GM19043 (cell line): ENCODE data around the gene RRAS2.

Source experiments
- ATAC-seq: cut with Tn5 transposase; IDR thresholded peaks from one replicate; pipeline ENCODE4 v1.9.1; 2021; ENCODE audit warnings: low read depth; ENCODE audit not compliant: unreplicated experiment

The RRAS2 gene

DNA sequence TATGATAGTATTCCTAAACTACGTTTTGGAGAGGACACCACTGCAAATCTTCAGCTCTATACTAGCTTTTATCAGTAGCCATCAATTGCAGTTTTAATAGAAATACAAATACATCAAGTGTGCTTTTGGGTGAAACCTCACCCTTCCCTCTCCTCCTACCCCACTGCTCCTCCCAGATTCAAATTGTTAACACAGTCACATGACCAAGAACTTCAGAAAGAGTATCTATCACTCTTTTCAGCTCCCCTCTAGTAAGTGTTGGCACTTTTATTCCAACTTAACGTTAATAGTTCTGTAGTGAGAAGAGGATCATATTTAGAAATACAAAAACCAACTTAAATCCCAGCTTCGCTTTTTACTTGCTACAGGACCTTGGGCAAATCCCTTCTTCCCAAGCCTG lies 17.0 kb downstream of the RRAS2 start:
- ATAC-seq: no peak

DNA sequence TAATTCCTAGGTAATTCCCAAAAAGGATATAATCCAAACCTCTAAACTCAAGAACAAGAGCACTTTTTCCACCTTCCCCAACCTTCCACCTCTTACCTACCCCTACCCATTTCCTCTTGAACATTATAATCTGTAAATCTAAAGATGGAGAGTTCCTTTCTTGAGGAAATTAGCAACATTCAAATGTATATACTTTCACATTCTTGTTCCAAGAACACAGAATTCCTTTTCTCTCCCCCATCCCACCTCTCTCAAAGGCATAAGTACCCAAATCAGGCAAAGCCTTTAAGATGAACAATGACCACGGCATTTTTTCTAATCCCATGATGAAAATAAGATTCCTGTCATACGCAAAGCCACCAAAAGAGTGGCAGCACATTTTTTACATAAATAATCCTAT lies 18.3 kb downstream of the RRAS2 start:
- ATAC-seq: no peak

DNA sequence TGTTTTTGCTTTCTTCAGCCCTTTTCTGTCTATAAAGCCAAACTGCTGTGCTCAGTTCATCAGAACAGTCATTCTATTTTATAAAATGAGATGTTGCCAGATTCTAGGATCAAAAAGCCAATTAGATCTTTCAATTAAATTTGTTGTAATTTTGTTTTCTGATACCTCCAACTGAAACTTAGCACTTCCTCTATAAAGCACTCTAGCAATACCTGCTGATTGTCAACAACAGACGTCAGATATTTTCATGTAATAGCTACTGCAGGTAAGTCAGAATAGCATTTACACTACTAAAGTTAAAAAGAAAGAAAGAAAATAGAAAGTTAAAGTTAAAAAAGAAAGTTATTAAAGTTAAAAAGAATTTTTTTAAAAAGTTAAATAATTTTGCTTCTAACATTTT lies 19.6 kb downstream of the RRAS2 start:
- no peak for ATAC-seq

DNA sequence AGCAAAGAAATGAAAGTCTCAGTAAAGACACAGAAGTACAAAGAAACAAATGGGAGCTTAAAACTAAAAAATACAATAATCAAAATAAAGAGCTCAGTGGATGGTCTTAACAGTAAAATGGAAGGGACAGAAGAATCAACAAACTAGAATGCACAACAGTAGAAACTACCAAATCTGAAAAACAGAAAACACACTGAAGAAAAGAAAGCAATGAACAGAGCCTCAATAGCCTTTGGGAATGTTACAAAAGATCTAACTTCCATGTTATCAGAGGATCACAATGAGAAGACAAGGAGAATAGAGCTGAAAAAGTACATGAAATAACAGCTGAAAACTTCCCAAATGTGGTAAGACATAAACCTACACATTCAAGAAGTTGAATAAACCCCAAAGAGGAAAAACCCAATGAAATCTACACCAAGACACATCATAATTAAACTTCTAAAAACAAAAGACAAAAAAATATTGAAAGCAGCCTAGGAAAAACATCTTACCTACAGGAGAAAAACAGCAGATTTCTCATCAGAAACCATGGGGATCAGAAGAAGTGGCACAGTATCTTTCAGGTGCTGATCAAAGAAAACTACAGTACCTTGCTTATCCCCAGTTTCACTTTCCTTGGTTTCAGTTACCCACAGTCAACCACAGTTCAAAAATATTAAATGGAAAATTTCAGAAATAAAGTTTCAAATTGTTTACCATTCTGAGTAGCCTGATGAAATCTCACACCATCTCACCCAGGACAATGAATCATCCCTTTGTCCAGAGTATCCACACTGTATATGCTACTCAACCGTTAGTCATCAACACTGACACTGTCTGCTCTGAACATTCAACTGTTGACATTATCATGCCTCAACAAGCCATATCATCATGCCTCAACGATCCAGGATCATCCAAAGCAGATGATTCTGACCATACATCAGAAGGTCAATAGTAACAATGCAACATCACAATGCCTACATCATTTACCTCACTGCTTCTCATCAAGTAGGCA lies 22.2 kb downstream of the RRAS2 start:
- ATAC-seq: no peak

DNA sequence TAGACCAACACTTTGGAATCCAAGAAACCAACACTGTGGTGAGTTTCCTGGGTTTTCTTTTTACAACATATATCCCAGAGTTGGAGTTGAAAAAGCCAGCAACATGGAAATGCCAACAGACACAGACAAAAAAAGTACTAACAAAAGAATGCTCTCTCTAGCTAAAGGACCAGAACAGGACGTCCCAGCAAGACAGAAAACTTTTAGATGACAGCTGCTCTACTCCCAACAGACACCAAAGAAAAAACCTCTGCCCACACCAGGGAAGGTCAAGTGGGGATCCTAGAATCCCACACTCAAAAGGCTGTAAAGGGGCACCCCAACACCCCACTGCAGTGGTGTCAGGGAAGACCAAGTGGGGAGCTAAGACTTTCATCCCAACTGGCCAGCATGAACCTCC lies 23.3 kb downstream of the RRAS2 start:
- ATAC-seq: no peak

DNA sequence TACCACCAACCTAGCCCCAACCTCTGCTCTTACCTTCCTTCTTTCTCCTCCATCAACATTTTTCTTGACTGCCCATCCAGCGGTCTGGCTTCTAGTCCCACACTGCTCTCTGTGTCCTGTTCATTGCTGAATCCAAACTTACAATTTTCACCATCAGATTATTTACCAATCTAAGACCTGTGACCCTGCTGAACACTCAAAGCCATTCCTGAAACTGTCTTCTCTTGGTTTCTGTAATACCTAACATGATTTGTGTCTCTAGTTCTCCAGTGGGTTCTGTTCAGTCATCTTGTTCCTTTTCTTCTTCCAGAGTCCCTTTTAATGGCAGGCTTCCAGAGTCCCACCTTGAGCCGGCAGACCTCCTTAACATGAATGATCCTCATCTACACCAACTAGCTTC lies 24.1 kb downstream of the RRAS2 start:
- no peak for ATAC-seq

DNA sequence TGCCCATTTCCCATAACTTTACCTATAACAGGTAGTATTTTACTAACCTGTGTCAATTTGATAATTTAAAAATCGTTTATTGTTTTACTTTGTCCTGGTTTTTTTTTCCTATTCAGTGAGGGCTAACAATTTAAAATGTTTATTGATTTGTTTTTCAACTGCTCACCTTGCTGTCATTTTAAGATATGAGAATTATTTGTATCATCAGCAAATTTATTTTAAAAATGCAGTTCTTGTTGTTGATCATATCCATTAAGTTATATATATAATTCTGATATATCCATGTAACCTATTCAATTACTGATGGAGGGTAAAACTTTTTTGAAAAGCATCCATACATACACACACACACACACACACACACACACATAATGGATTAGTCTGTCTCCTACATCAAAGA lies 24.8 kb downstream of the RRAS2 start:
- ATAC-seq: no peak

DNA sequence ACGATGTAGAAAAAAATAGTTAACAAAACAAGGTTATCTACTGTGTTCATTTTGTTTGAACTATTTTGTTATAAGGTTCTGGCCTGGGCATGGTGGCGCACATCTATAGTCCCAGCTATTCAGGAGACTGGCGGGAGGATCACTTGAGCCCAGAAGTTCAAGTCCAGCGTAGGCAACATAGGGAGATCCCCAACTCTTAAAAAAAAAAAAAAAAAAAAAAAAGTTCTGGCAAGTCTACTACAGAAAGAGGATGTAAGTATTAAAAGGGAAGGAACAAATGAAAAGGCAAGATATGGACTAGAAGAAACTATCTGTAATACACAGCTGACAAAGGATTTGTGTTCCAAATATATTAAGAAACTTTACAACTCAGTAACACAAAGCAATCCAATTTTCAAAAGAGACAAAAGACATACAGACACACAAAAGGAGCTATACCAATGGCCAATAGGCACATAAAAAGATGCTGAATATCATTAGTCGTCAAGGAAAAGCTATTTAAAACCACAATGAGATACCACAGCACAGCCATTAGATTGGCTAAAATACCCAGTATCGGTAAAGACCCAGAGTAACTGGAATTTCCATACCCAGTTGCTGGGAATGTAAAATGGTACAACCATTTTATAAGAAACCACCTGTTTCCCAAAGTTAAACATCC lies 27.4 kb downstream of the RRAS2 start:
- ATAC-seq: no peak

DNA sequence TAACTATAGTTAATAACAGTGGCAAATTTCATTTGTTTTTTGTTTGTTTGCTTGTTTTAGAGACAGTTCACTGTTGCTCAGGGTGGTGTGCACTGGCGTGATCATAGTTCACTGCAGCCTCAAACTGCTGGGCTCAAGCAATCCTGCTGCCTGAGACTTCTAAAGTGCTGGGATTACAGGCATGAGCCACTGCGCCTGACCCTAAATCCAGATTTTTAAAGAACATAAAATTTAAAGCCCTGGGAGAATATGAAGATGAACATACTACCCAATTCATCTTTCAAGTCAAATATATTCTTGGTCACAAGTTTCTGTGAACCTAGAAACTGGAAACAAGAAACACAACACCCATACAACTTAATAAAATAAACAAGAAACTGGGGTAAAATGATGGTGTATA lies 28.1 kb downstream of the RRAS2 start:
- ATAC-seq: no peak

DNA sequence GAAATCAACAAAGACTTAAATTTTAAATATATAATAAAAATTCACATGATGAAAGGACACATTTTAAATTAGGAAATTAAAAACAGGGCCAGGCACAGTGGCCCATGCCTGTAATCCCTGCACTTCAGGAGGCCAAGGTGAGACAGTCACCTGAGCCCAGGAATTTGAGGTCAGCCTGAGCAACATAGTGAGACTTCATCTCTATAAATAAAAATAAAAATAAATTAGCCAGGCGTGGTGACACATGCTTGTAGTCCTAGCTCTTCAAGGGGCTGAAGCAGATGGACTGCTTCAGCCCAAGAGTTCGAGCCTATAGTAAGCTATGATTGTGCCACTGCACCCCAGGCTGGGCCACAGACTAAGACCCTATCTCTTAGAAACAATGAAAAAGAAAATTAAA lies 29.3 kb downstream of the RRAS2 start:
- ATAC-seq: no peak

DNA sequence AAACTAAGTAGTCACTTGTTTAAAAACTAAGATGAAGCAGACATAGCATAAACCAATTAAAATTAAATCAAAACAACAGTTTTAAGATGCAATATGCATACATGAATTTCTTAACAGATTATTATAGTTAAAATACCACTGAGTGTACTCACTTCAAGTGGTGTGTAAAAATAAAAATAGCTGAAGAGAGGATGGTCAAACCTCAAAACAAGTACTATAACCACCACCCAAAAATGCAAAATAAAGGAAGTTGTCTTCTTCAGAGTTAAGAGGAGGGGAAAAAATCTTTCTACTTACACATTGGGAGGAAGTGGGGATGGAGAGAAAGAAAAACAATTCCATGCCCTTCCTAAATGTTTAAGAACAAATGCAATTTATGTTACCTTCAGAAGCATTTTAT lies 31.9 kb downstream of the RRAS2 start:
- no peak for ATAC-seq

DNA sequence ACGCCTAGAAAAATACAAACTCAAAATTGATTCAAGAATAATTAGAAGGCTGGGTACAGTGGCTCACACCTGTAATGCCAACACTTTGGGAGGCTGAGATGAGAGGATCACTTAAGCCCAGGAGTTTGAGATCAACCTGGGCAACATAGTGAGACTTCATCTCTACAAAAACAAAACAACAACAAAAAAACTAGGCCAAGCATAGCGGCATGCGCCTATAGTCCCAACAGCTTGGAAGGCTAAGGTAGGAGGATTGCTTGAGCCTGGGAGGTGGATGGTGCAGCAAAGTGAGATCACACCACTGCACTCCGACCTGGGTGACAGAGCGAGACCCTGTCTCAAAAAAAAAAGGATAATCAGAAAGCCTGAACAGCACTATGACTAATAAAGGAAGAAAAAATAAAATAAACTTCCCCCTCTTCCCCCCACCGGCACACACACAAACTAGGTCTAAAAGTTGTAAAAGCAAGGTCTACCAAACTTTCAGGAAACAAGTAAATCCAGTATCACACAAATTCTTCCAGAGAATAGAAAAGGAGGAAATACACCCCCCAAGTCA lies 35.8 kb downstream of the RRAS2 start:
- no peak for ATAC-seq

DNA sequence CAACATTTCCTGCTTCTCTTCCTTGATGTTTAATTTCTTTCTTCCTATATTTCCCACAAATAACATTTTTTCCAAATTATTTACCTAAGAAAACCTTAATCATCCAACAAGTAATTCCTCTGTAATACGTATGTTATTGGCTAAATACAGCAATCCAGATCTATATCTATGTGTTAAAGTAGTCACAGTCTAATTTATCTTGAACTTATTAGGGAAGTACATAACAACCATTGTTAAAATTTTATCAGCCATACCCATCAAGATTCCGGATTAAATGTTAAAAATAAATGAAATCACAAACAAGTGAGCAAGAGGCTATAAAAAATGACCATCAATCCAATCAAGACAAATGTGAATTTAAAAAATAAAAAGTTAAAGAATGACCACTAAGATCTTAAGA lies 36.5 kb downstream of the RRAS2 start:
- no peak for ATAC-seq

DNA sequence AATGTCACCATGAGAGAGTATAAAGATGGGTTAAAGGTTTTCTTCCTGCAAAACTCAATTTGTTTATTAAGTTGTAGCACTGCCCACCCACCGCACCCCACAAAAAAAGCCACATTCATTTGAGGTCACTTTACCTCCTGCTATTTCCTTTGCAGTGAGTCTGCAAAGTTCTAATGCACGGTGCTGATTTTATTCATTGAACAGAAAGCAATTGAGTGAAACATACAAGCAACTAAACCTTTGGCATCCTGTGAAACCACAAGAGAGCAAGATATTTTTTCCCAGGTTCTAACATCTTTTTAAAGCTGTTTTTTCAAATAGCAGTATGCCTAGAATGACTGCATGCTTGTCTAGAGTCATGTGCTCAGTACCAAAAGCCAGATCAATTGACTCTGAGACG lies 39.0 kb downstream of the RRAS2 start:
- ATAC-seq: peak; percentile 59

DNA sequence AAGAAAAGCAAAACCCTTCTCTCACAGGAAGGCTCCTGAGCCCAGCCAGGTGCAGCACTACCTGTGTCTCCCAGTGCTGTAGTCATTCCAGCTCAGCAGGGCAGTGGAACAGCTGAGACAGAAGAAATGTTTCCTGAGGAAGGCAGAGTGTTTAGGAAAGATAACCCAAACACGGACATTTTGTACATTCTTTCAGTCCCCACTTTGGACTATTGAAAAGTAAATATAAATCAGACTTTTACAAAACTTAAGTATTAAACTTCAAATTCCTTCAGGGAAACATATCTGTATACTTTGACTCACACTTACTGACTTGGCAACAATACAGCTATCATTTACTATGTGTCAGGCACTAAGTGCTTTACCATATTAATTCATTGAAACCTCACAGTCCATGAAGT lies 40.4 kb downstream of the RRAS2 start:
- no peak for ATAC-seq

DNA sequence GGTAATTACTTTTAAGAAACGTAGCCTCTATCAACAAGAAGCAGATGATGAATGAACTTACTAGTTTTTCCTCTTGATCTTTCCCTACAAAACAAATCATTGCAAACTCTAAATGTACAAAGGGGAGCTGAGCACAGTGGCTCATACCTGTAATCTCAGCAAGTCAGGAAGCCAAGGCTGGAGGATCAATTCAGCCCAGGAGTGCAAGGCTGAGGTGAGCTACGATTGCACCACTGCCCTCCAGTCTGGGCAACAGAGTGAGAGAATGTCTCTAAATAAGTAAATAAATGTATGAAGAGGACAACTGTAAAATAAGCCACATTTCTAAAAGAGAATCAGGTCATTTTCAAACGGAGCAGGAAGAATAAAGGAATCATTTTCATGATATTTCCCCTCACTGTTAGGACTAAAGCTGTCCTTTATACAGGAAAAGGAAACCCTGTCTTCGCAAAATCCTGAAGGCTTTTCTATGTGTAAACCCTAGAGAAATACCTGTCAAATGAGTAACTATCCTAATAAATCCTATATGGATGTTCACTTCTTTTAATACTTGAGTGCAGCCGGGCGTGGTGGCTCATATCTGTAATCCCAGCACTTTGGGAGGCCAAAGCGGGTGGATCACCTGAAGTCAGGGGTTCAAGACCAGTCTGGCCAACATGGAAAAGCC lies 41.2 kb downstream of the RRAS2 start:
- no peak for ATAC-seq

DNA sequence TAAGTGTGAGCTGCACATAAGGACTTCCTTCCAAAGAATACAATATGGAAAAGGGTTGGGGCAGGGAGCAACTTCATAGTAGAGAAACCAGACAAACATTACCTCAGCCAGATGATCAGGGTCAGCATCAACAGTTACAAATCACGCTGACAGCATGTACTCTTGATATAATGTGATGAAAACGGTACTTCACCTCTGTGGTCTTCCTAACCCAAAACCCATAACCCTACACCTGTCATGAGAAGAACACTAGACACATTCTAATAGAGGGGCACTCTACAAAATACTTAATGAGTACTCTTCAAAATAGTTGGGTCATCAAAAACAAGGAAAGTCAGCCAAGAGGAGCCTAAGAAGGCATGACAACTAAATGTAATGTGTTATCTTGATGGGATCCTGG lies 43.9 kb downstream of the RRAS2 start:
- ATAC-seq: no peak

DNA sequence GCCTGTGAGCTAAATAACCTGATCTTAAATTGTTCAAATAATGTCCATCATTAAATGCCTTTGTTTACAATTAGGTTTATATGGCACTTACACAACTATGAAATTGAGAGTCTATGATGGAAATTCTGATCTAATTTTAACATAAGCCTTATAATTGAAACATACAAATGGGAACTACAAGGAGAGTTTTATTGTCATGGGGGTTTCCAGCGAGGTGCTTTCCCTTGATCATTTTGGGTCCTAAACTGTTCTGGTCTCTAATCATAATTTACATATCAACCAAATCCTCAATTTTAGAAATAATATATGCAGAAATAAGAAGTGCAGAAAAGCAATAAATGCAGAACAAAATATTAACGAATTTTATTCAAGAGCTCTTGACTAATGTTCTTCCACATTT lies 44.9 kb downstream of the RRAS2 start:
- no peak for ATAC-seq

DNA sequence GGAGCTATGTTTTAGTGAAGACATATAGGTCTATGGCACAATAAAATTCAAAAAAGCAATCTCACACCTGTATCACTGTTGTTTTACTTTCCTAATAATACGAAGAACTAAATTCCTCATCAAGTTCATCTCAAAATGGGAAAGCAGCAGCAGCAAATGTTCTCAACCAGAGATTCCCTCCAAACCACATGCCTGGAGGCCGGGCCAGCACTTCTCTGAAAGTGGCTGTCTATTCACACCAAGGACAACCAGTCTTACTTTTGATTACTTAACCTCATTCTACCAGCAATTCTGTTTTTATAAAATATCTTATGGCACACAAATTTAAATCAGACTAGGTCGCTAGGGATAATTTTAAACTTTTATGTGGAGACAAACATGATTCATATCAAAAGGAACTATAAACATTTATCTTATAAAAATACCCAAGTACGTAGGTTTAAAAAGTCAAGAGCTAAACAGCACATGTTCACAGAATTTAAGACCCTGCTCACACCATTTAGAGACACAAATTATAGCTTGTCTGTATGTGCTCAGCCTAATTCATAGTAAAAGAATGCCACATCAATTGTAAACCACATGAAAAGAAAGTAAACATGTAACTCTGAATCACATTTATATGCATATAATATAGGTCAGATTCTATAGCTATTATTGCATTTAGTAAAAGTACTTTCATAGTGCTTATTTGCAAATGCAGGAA lies 46.1 kb downstream of the RRAS2 start:
- ATAC-seq: no peak

DNA sequence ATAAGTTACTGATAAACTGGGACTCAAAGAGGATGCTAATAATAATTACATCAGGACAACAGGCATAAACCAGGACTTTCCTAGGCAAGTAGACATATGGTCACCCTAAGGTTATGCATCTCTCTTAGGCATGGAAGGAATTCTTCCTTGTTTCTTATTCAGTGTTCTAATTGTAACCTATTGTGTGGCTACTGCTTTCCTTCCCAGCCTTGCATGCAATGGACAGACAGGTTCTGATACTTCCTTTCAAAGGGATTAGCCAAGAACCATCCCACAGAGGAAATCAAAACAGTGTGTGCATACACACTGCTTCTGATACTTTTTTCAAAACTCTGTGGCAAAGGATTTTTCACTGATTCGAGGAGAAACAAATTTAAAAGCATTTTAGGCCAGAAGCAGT lies 48.3 kb downstream of the RRAS2 start:
- ATAC-seq: no peak
